SH-SY5Y (cell line): ENCODE results near the gene RAD51B.

Experiments used
- GATA2 ChIP-seq: IDR thresholded peaks from 2 replicates; pipeline ENCODE4 v1.6.1; 2011; ENCODE audit warnings: mild to moderate bottlenecking, low read depth, low read length
- GATA3 ChIP-seq: IDR thresholded peaks from 2 replicates; pipeline ENCODE4 v1.6.1; 2011; ENCODE audit warnings: low read depth, mild to moderate bottlenecking, low read length, moderate library complexity

DNA sequence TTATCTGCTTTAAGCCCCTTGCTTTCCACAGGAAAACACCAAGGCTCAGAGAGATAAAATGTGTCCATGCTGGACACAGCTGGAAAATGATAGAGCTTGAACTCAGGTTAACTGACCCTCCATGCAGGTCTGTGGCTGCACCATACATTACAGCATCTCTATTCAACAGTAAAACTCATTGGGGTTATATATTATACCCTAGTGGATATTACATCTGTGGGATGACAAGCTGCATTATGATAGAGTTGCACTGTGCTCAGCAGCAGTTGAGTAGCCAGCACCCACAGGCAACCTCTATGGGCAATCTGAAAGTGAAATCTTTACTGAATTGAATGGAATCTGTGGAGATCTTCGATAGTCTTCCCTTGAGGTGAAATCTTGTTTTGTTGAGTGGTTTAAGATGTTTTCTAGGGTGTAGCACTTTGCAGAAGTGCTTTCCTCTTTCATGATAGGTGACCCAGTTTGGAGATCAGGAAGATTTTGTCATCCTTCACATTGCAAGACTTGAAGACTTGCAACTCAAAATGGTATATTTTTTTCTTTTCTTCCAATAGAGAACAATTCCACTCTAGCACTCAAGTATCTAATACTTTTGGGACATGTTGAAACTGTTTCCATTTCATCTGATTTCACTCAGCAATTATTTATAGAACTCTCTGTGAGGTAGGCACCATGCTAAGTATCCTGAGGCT, 389.2 kb downstream of the RAD51B start:
- TF ChIP-seq GATA2: no peak
- TF ChIP-seq GATA3: no peak
